Neural cell (in vitro differentiated cells): ENCODE results near the gene DRAM1.

Experiments used
- CTCF ChIP-seq: fragments of 450-650 bp; IDR thresholded peaks from 2 replicates; pipeline ENCODE4 v1.5.1; 2014; ENCODE audit warnings: antibody characterized with exemption, mild to moderate bottlenecking, moderate library complexity; ENCODE audit not compliant: poor library complexity, severe bottlenecking
- EZH2 ChIP-seq: fragments of 200-600, 300-800 bp; shearing (Covaris generic), sonication (generic); IDR thresholded peaks from 2 replicates; pipeline ENCODE4 v1.6.1; 2014; ENCODE audit warnings: antibody characterized with exemption, low read length, borderline replicate concordance, mild to moderate bottlenecking; ENCODE audit not compliant: insufficient read depth, poor library complexity, severe bottlenecking
- RAD21 ChIP-seq: fragments of 450-650 bp; conservative IDR thresholded peaks from 2 replicates; pipeline ENCODE4 v1.6.1; 2014; ENCODE audit warnings: antibody characterized with exemption, mild to moderate bottlenecking, moderate library complexity

GRCh38 chr12:101866615-101867373 is 10.6 kb upstream of the DRAM1 start:
- no peak for TF ChIP-seq CTCF
- TF ChIP-seq RAD21: no peak
- no peak for TF ChIP-seq EZH2
